Keratinocyte (primary cell): ENCODE results near the gene DTWD2.

ENCODE experiments used
- EZH2 ChIP-seq: IDR thresholded peaks from one replicate; pipeline ENCODE4 v1.6.1; 2012; ENCODE audit warnings: inconsistent platforms, mild to moderate bottlenecking, low read length, moderate library complexity
- TF ChIP-seq, protein P1 (sequence below), 3 experiments: IDR thresholded peaks in 1 of 3; conservative IDR thresholded peaks in 1 of 3; optimal IDR thresholded peaks in 1 of 3; 2 replicates in 2 of 3; 3 replicates in 1 of 3; pipeline versions ENCODE3 to v1.5.1; 2011; ENCODE audit warnings: low read length in 3 of 3, mild to moderate bottlenecking in 3 of 3, moderate library complexity in 2 of 3, control low read depth in 1 of 3, inconsistent platforms in 1 of 3; ENCODE audit not compliant: insufficient read depth in 2 of 3; ENCODE audit errors: extremely low read depth in 1 of 3

DNA sequence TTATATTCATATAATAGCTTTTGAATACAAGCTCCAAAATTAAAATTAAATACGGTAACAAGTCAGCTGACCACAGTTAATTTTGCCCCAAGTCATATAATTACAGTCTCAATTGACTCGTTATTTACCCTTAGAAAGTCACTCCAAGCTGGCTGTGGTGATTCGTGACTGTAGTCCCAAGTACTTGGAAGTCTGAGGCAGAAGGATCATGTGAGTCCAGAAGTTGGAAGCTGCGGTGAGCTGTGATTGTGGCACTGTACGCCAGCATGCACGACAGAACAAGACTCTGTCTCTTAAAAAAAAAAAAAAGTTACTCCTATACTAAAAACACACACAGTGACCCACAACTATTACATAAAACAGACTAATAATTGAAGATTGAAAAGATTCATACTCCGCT, 31.6 kb upstream of the DTWD2 start:
- TF ChIP-seq, protein P1, sequence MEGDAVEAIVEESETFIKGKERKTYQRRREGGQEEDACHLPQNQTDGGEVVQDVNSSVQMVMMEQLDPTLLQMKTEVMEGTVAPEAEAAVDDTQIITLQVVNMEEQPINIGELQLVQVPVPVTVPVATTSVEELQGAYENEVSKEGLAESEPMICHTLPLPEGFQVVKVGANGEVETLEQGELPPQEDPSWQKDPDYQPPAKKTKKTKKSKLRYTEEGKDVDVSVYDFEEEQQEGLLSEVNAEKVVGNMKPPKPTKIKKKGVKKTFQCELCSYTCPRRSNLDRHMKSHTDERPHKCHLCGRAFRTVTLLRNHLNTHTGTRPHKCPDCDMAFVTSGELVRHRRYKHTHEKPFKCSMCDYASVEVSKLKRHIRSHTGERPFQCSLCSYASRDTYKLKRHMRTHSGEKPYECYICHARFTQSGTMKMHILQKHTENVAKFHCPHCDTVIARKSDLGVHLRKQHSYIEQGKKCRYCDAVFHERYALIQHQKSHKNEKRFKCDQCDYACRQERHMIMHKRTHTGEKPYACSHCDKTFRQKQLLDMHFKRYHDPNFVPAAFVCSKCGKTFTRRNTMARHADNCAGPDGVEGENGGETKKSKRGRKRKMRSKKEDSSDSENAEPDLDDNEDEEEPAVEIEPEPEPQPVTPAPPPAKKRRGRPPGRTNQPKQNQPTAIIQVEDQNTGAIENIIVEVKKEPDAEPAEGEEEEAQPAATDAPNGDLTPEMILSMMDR (optimal IDR thresholded peaks at IDR 0.05 in 1 of 3, IDR thresholded peaks at IDR 0.05 in 1 of 3, conservative IDR thresholded peaks at IDR 0.05 in 1 of 3; ENCODE audit: extremely low read depth in 1 of 3, insufficient read depth in 2 of 3, low read length in 3 of 3), result no peak
- no peak for TF ChIP-seq EZH2
